ENCODE measurements around the gene RAB41.

The RAB41 gene

DNA sequence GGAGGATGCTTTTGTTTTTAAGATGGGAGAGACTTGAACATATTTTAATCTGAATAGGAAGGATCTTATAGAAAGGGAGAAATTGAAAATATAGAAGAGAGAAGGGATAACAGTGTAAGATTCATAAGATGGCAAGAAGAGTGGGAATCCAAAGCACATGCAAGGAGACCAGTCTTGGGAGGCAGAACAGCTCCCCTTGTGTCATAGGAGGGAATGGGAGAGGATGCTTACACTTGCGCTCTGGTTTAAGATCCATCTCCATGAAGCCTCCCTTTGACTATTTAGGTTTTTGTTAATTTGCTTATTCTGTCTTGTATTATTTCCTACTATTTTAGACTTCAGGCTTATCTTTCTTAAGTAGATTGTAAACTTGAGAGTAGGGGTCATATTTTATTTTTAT is 50.6 kb downstream of the RAB41 start:
- TF ChIP-seq ZNF274 (IDR thresholded peaks at IDR 0.05; ENCODE audit: low read depth, low read length), result no peak
- H3K4me3 ChIP-seq (ENCODE audit: low read length), result no peak overlapping the region
